ENCODE measurements around the gene CDH20. TPM values are rescaled to one million over a fixed set of nuclear protein-coding genes. Genes with fewer than 3 reads are reported as not detected.

CDH20 gene
- total RNA-seq, 1 experiment from 2014 or later, result not detected

DNA sequence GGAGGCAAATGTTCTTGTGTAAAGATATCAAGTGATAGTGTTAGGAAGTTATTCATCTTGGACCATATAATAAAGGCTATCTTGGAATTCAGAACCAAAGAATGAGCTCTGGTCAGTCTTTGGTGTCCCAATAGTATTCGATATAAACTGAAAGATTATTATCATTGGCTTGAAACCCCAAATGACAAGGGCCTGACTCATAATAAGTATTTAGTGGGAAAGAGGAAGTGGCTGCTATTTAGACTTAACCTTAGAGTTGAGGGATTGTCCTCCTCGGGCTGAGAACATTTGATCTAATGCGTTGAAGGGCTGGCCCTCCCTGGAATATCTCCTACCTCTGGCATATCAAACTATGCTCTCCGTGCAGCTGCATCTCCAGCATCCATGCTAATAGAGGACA, 67.5 kb downstream of the CDH20 start:
- Histone ChIP-seq H3K27me3 (ENCODE audit: control insufficient read depth, insufficient read depth, low read length) (no peaks in the 10 kb centered on the region), H3K27ac (ENCODE audit: low read length) (no peak overlapping the region), H3K9me3 (ENCODE audit: control insufficient read depth, insufficient read depth, low read depth, low read length) (no peaks in the 10 kb centered on the region), H3K4me1 (ENCODE audit: control insufficient read depth, insufficient read depth, low read length) (no peaks in the 10 kb centered on the region), H3K36me3 (ENCODE audit: control insufficient read depth, insufficient read depth, low read length) (no peaks in the 10 kb centered on the region), H3K4me3 (ENCODE audit: low read depth in 2 of 2, low read length in 2 of 2) (no peak overlapping the region)
- ChIA-PET CTCF (no interaction called here), POLR2A (no interaction called here)
- DNase-seq (ENCODE audit: low read depth, low spot score) (no peak), ATAC-seq (no peak)
- in situ Hi-C loops (cut with HindIII; ENCODE audit: low pct_unique_long_range_greater_than_20kb, low sequenced_read_pairs), result no loop called here
- no peak for TF ChIP-seq SIN3A (IDR thresholded peaks at IDR 0.05; ENCODE audit: borderline replicate concordance, insufficient read depth, low read depth, low read length)
- TF ChIP-seq TCF7L2 (IDR thresholded peaks at IDR 0.05; ENCODE audit: low read depth, low read length), result no peak
- TF ChIP-seq, protein P1, sequence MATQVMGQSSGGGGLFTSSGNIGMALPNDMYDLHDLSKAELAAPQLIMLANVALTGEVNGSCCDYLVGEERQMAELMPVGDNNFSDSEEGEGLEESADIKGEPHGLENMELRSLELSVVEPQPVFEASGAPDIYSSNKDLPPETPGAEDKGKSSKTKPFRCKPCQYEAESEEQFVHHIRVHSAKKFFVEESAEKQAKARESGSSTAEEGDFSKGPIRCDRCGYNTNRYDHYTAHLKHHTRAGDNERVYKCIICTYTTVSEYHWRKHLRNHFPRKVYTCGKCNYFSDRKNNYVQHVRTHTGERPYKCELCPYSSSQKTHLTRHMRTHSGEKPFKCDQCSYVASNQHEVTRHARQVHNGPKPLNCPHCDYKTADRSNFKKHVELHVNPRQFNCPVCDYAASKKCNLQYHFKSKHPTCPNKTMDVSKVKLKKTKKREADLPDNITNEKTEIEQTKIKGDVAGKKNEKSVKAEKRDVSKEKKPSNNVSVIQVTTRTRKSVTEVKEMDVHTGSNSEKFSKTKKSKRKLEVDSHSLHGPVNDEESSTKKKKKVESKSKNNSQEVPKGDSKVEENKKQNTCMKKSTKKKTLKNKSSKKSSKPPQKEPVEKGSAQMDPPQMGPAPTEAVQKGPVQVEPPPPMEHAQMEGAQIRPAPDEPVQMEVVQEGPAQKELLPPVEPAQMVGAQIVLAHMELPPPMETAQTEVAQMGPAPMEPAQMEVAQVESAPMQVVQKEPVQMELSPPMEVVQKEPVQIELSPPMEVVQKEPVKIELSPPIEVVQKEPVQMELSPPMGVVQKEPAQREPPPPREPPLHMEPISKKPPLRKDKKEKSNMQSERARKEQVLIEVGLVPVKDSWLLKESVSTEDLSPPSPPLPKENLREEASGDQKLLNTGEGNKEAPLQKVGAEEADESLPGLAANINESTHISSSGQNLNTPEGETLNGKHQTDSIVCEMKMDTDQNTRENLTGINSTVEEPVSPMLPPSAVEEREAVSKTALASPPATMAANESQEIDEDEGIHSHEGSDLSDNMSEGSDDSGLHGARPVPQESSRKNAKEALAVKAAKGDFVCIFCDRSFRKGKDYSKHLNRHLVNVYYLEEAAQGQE (IDR thresholded peaks at IDR 0.05; ENCODE audit: insufficient read depth in 1 of 2, low read depth in 2 of 2, low read length in 1 of 2), result no peak
- TF ChIP-seq, protein P2, sequence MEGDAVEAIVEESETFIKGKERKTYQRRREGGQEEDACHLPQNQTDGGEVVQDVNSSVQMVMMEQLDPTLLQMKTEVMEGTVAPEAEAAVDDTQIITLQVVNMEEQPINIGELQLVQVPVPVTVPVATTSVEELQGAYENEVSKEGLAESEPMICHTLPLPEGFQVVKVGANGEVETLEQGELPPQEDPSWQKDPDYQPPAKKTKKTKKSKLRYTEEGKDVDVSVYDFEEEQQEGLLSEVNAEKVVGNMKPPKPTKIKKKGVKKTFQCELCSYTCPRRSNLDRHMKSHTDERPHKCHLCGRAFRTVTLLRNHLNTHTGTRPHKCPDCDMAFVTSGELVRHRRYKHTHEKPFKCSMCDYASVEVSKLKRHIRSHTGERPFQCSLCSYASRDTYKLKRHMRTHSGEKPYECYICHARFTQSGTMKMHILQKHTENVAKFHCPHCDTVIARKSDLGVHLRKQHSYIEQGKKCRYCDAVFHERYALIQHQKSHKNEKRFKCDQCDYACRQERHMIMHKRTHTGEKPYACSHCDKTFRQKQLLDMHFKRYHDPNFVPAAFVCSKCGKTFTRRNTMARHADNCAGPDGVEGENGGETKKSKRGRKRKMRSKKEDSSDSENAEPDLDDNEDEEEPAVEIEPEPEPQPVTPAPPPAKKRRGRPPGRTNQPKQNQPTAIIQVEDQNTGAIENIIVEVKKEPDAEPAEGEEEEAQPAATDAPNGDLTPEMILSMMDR (IDR thresholded peaks at IDR 0.05), result no peak
- no peak for TF ChIP-seq POLR2AphosphoS5 (IDR thresholded peaks at IDR 0.05; ENCODE audit: low read depth, low read length)
- BruUV-seq (replicated peaks), result no TSS peak
- intact Hi-C loops (cut with micrococcal nuclease; ENCODE audit: unreplicated experiment), result no loop called here

DNA sequence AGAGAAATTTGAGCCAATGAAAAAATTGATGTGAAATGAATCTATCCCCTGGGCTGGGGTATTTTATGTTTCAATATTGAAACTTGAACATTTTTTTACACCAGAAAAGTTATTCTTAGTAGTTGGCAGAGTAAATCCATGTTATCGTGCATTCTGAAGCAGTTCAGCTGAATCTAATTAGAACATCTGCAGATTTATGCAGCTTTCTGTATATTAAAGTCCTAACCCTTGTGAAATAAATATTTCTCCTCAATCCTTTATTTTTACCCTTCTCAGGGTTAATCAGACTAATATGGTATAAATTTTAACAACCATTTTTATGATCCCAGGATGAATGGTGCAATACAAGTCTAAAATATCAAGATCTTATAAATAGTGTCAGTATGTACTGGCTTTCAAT, 69.5 kb downstream of the CDH20 start:
- Histone ChIP-seq H3K36me3 (ENCODE audit: control insufficient read depth, insufficient read depth, low read length) (no peaks in the 10 kb centered on the region), H3K9me3 (ENCODE audit: control insufficient read depth, insufficient read depth, low read depth, low read length) (no peaks in the 10 kb centered on the region), H3K27ac (ENCODE audit: low read length) (no peak overlapping the region), H3K4me3 (ENCODE audit: low read depth in 2 of 2, low read length in 2 of 2) (no peak overlapping the region), H3K27me3 (ENCODE audit: control insufficient read depth, insufficient read depth, low read length) (no peaks in the 10 kb centered on the region), H3K4me1 (ENCODE audit: control insufficient read depth, insufficient read depth, low read length) (no peaks in the 10 kb centered on the region)
- TF ChIP-seq POLR2AphosphoS5 (IDR thresholded peaks at IDR 0.05; ENCODE audit: low read depth, low read length), result no peak
- no peak for TF ChIP-seq TCF7L2 (IDR thresholded peaks at IDR 0.05; ENCODE audit: low read depth, low read length)
- TF ChIP-seq, protein P1 (IDR thresholded peaks at IDR 0.05; ENCODE audit: insufficient read depth in 1 of 2, low read depth in 2 of 2, low read length in 1 of 2), result no peak
- no peak for TF ChIP-seq SIN3A (IDR thresholded peaks at IDR 0.05; ENCODE audit: borderline replicate concordance, insufficient read depth, low read depth, low read length)
- TF ChIP-seq, protein P2 (IDR thresholded peaks at IDR 0.05), result no peak
- POLR2A ChIA-PET, result no interaction called here
- DNase-seq (ENCODE audit: low read depth, low spot score), result no peak
- in situ Hi-C loops (cut with HindIII; ENCODE audit: low pct_unique_long_range_greater_than_20kb, low sequenced_read_pairs), result no loop called here
- CTCF ChIA-PET, result no interaction called here
- intact Hi-C loops (cut with micrococcal nuclease; ENCODE audit: unreplicated experiment), result no loop called here
- no peak for ATAC-seq
- no TSS peak for BruUV-seq (replicated peaks)

Measured in Panc1 (cell line).